Effector memory CD8-positive, alpha-beta T cell (primary cell): Measurements from ENCODE around the gene SPAG9.
A peak's percentile ranks its signal among the peaks of the same experiment; 100 is the strongest.
"Not testable (repeated sequence)": the region's sequence is repeated elsewhere in the genome, so short reads cannot be mapped to it uniquely, and the experiment has no call there.

Experiments
- ATAC-seq: fragments of 150-1000 bp; cut with Tn5 transposase; replicated peaks from 2 replicates; pipeline ENCODE4 v1.10.0; 2021; ENCODE audit warnings: mild to moderate bottlenecking, moderate library complexity
- DNase-seq, 3 experiments: peaks; one replicate each; pipeline ENCODE4 v3.0.0; 2021
- H3K27ac Mint-ChIP-seq, 2 donors: one replicate each; pipeline ENCODE4 v1.8.0; 2022; ENCODE audit warnings: mild to moderate bottlenecking in 2 of 2, mixed read lengths in 2 of 2, moderate library complexity in 2 of 2
- H3K27me3 Mint-ChIP-seq, 2 donors: one replicate each; pipeline ENCODE4 v1.8.0; 2022; ENCODE audit warnings: mixed read lengths in 2 of 2
- H3K36me3 Mint-ChIP-seq: one replicate; pipeline ENCODE4 v1.8.0; 2022; ENCODE audit warnings: mild to moderate bottlenecking, moderate library complexity, mixed read lengths; ENCODE audit not compliant: insufficient read depth
- H3K4me1 Mint-ChIP-seq, 2 donors: one replicate each; pipeline ENCODE4 v1.8.0; 2022; ENCODE audit warnings: low read depth in 2 of 2, mixed read lengths in 2 of 2
- H3K4me3 Mint-ChIP-seq, 2 donors: one replicate each; pipeline ENCODE4 v1.8.0; 2022; ENCODE audit warnings: mild to moderate bottlenecking in 2 of 2, mixed read lengths in 2 of 2, moderate library complexity in 2 of 2
- H3K9me3 Mint-ChIP-seq, 2 donors: one replicate each; pipeline ENCODE4 v1.8.0; 2022; ENCODE audit warnings: mixed read lengths in 2 of 2

The SPAG9 gene

GRCh38 chr17:50944054-50944901 is 176.4 kb downstream of the SPAG9 start:
- no peaks in the 10 kb centered on the region for H3K9me3 Mint-ChIP-seq
- ATAC-seq (peak; percentile 94), DNase-seq (peak; percentile 70 to 71 (median 71))
- peak overlapping the region; percentile 73 to 90 for H3K4me3 Mint-ChIP-seq
- H3K27me3 Mint-ChIP-seq, result no peaks in the 10 kb centered on the region
- peaks cover 21 to 41% of the 10 kb centered on the region in 2 donors for H3K4me1 Mint-ChIP-seq
- H3K36me3 Mint-ChIP-seq, result no peaks in the 10 kb centered on the region
- H3K27ac Mint-ChIP-seq, result peak overlapping the region; percentile 28 to 96

- ATAC-seq (no peak), DNase-seq (no peak)
- Mint-ChIP-seq H3K27me3 (no peaks in the 10 kb centered on the region), H3K9me3 (no peaks in the 10 kb centered on the region), H3K36me3 (no peaks in the 10 kb centered on the region), H3K27ac (peak overlapping the region; percentile 28 to 96), H3K4me3 (peak overlapping the region; percentile 73 to 90), H3K4me1 (peaks cover 21 to 40% of the 10 kb centered on the region in 2 donors)
These were observed 177.1 kb downstream of the SPAG9 start for GRCh38 chr17:50943575-50943933.

GRCh38 chr17:50941676-50942048 is 179.0 kb downstream of the SPAG9 start:
- not testable (repeated sequence) for ATAC-seq, H3K4me3 Mint-ChIP-seq, DNase-seq, H3K36me3 Mint-ChIP-seq, H3K9me3 Mint-ChIP-seq, H3K27me3 Mint-ChIP-seq
- Mint-ChIP-seq H3K4me1 (peaks cover 15 to 34% of the 10 kb centered on the region in 2 donors), H3K27ac (peak overlapping the region in 1 of 2 donors; percentile 96)

- H3K9me3 Mint-ChIP-seq, result no peaks in the 10 kb centered on the region
- H3K36me3 Mint-ChIP-seq, result no peaks in the 10 kb centered on the region
- no peak overlapping the region for H3K4me3 Mint-ChIP-seq
- peaks cover 12 to 27% of the 10 kb centered on the region in 2 donors for H3K4me1 Mint-ChIP-seq
- H3K27me3 Mint-ChIP-seq, result no peaks in the 10 kb centered on the region
- DNase-seq (no peak), ATAC-seq (no peak)
- peak overlapping the region; percentile 42 to 81 for H3K27ac Mint-ChIP-seq
These were observed 180.6 kb downstream of the SPAG9 start for GRCh38 chr17:50939795-50940684.

- Mint-ChIP-seq H3K27me3 (no peaks in the 10 kb centered on the region), H3K27ac (peak overlapping the region in 1 of 2 donors; percentile 42), H3K4me3 (no peak overlapping the region), H3K4me1 (peaks cover 12 to 27% of the 10 kb centered on the region in 2 donors), H3K36me3 (no peaks in the 10 kb centered on the region), H3K9me3 (no peaks in the 10 kb centered on the region)
- no peak for ATAC-seq
- no peak for DNase-seq
These were observed 181.2 kb downstream of the SPAG9 start for GRCh38 chr17:50939542-50939794.

GRCh38 chr17:50938821-50939541 is 181.7 kb downstream of the SPAG9 start:
- Mint-ChIP-seq H3K27ac (peak overlapping the region in 1 of 2 donors; percentile 87), H3K4me1 (peaks cover 12 to 25% of the 10 kb centered on the region in 2 donors), H3K36me3 (no peaks in the 10 kb centered on the region), H3K27me3 (no peaks in the 10 kb centered on the region), H3K4me3 (no peak overlapping the region), H3K9me3 (no peaks in the 10 kb centered on the region)
- ATAC-seq (no peak), DNase-seq (no peak)

- no peaks in the 10 kb centered on the region for H3K27me3 Mint-ChIP-seq
- H3K4me1 Mint-ChIP-seq, result peaks cover 7 to 8% of the 10 kb centered on the region in 2 donors
- H3K27ac Mint-ChIP-seq, result no peak overlapping the region
- H3K9me3 Mint-ChIP-seq, result no peaks in the 10 kb centered on the region
- H3K36me3 Mint-ChIP-seq, result peaks cover 18% of the 10 kb centered on the region
- DNase-seq, result no peak
- no peak overlapping the region for H3K4me3 Mint-ChIP-seq
- ATAC-seq, result no peak
These were observed 184.7 kb downstream of the SPAG9 start for GRCh38 chr17:50935996-50936266.

- H3K4me3 Mint-ChIP-seq, result no peak overlapping the region
- DNase-seq (no peak), ATAC-seq (no peak)
- no peaks in the 10 kb centered on the region for H3K27me3 Mint-ChIP-seq
- H3K9me3 Mint-ChIP-seq, result no peaks in the 10 kb centered on the region
- no peak overlapping the region for H3K27ac Mint-ChIP-seq
- peaks cover 18% of the 10 kb centered on the region for H3K36me3 Mint-ChIP-seq
- H3K4me1 Mint-ChIP-seq, result peaks cover 8 to 10% of the 10 kb centered on the region in 2 donors
These were observed 185.3 kb downstream of the SPAG9 start for GRCh38 chr17:50935221-50935995.

DNA sequence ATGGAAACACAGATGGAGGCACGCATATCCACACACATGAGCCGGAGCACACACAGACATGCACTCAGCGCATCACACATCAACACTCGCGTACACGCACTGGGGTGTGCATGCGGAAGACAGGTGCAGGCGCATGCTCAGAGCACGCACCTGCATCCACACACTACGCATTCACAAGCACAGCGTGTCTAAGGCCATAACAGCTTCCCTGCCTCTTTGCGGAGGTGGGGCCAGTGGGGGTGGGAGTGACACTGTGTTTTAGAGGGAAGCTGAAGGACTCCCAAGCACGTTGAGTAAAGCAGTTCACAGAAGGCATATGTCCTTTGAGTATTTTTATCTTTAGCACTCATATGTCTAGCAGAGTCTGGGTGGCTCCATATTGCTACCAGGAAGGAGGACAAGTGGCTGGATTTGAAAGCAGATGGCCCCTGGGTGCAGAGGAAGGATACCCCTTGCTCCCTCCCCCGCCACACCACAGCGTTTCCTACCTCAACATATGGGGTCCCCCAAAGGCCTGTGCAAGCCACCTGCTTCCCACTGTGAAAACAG is 185.9 kb downstream of the SPAG9 start:
- H3K4me3 Mint-ChIP-seq, result no peak overlapping the region
- H3K9me3 Mint-ChIP-seq, result no peaks in the 10 kb centered on the region
- peaks cover 14% of the 10 kb centered on the region in 2 donors for H3K4me1 Mint-ChIP-seq
- no peak for ATAC-seq
- H3K27me3 Mint-ChIP-seq, result no peaks in the 10 kb centered on the region
- H3K36me3 Mint-ChIP-seq, result peaks cover 18% of the 10 kb centered on the region
- no peak overlapping the region for H3K27ac Mint-ChIP-seq
- no peak for DNase-seq

GRCh38 chr17:50934161-50934560 is 186.5 kb downstream of the SPAG9 start:
- no peak overlapping the region for H3K4me3 Mint-ChIP-seq
- H3K4me1 Mint-ChIP-seq, result peaks cover 15% of the 10 kb centered on the region in 2 donors
- peak overlapping the region in 1 of 2 donors; percentile 44 for H3K27ac Mint-ChIP-seq
- H3K9me3 Mint-ChIP-seq, result no peaks in the 10 kb centered on the region
- DNase-seq (no peak), ATAC-seq (no peak)
- H3K27me3 Mint-ChIP-seq, result no peaks in the 10 kb centered on the region
- peaks cover 18% of the 10 kb centered on the region for H3K36me3 Mint-ChIP-seq

DNA sequence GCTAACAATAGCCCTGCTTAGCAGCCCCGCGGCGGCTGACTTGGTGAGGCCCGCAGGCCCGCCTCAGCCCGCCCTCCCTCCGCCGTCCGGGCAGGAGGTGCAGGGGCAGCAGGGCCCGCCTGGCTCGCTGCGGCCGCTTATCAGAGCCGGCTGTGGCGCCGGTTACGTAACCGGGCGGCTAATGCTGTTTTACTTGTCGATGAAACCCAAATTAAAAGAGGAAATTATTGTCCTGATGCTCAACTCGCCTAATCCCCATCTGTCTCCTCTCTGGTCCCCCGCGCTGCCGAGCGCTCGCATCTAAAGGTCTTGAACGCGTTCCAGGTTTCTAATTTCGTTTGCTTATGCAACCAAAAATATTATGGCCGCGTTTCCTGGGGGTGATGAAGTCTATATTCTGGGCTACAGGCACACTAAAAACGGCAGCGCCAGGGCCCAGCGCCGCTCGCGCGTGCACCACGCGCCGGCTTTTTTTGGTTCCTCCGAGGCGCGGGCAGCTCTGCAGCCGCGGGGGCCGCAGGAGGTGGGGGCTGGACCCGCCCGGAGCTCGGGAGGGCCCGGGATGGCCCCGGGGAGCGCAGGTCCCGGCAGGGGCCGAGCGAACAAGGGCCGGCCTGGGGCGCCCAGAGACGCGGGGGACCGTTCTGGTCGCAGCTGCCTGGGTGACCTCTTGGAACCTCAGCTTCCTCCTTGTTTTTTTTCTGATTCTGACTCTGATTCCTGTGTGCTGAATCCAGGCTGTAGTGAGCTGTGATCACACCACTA is 189.3 kb downstream of the SPAG9 start:
- DNase-seq (peak; percentile 38 to 51 (median 45)), ATAC-seq (peak; percentile 74)
- Mint-ChIP-seq H3K9me3 (no peaks in the 10 kb centered on the region), H3K27me3 (no peaks in the 10 kb centered on the region), H3K27ac (peak overlapping the region; percentile 86 to 89), H3K4me1 (peaks cover 23 to 36% of the 10 kb centered on the region in 2 donors), H3K4me3 (peak overlapping the region; percentile 72 to 82), H3K36me3 (peaks cover 18% of the 10 kb centered on the region)

DNA sequence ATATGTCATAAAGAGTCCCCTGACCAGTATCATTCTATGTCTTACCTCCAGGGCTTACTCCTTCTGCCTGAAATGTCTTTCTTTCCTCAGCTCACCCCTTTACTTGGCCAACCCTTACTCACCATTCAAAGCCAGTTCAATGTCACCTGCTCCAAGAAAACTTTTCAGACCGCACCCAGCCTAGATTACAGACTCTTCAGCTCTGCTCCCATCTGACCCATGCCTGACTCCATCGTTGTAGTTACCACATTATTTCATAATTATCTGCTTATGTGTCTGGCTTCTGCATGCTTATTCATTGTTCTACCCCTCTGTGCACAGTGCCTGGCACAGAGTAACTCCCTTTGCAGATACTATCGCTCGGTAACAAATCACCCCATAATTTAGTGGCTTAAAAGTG is 192.0 kb downstream of the SPAG9 start:
- Mint-ChIP-seq H3K36me3 (peaks cover 18% of the 10 kb centered on the region), H3K4me3 (peak overlapping the region in 1 of 2 donors; percentile 11), H3K9me3 (no peaks in the 10 kb centered on the region), H3K4me1 (peaks cover 23 to 44% of the 10 kb centered on the region in 2 donors), H3K27me3 (no peaks in the 10 kb centered on the region), H3K27ac (peak overlapping the region in 1 of 2 donors; percentile 52)
- no peak for ATAC-seq
- no peak for DNase-seq
